Measurements from ENCODE around the gene COL5A2.

Gene COL5A2

DNA sequence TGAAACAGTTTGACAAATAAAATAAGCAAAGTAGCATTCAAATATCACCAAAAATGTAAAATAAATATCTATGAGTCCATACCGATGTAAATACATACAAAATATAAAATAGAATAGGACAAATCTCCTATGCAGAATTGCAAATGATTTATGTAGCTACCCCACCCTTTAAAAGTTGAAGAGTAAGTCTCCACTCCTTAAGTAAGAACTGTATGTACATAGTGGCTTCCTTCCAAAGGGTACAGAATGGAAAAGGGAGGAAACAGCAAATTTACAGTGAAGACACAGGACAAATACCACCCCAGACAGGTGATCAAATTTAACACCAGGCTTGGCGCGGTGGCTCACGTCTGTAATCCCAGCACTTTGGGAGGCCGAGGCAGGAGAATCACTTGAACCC, 40.8 kb downstream of the COL5A2 start:
- CTCF ChIA-PET: no interaction called here

GRCh38 chr2:189137519-189137918, 42.0 kb downstream of the COL5A2 start:
- no peak for DNase-seq (ENCODE audit: extremely low spot score)
- TF ChIP-seq LEF1 (IDR thresholded peaks at IDR 0.05; ENCODE audit: borderline replicate concordance) (no peak), BHLHE40 (IDR thresholded peaks at IDR 0.05; ENCODE audit: borderline replicate concordance) (no peak), FOXK2 (IDR thresholded peaks at IDR 0.05) (no peak), TARDBP (IDR thresholded peaks at IDR 0.05) (no peak), ARNT (IDR thresholded peaks at IDR 0.05) (no peak), FOXM1 (IDR thresholded peaks at IDR 0.05; ENCODE audit: borderline replicate concordance) (no peak), CTBP1 (IDR thresholded peaks at IDR 0.05; ENCODE audit: borderline replicate concordance) (no peak), HDGF (IDR thresholded peaks at IDR 0.05; ENCODE audit: borderline replicate concordance) (no peak), ELF4 (IDR thresholded peaks at IDR 0.05) (no peak), SP1 (IDR thresholded peaks at IDR 0.05) (no peak)
- POLR2A ChIA-PET: no interaction called here
- CTCF ChIA-PET: no interaction called here

More for the DNA sequence above, 40.8 kb downstream of the COL5A2 start:
- DNase-seq (ENCODE audit: extremely low spot score): no peak
- POLR2A ChIA-PET: no interaction called here
- TF ChIP-seq ELF4 (IDR thresholded peaks at IDR 0.05) (no peak), L3MBTL2 (conservative IDR thresholded peaks at IDR 0.05) (no peak), SUZ12 (IDR thresholded peaks at IDR 0.05) (no peak), ARNT (IDR thresholded peaks at IDR 0.05) (no peak), SP1 (IDR thresholded peaks at IDR 0.05) (no peak), NFRKB (IDR thresholded peaks at IDR 0.05) (no peak), LEF1 (IDR thresholded peaks at IDR 0.05; ENCODE audit: borderline replicate concordance) (no peak), ZNF384 (IDR thresholded peaks at IDR 0.05) (no peak), HDGF (IDR thresholded peaks at IDR 0.05; ENCODE audit: borderline replicate concordance) (no peak), CTBP1 (IDR thresholded peaks at IDR 0.05; ENCODE audit: borderline replicate concordance) (no peak), FOXA1 (IDR thresholded peaks at IDR 0.05) (no peak)
- TF ChIP-seq, protein P1, sequence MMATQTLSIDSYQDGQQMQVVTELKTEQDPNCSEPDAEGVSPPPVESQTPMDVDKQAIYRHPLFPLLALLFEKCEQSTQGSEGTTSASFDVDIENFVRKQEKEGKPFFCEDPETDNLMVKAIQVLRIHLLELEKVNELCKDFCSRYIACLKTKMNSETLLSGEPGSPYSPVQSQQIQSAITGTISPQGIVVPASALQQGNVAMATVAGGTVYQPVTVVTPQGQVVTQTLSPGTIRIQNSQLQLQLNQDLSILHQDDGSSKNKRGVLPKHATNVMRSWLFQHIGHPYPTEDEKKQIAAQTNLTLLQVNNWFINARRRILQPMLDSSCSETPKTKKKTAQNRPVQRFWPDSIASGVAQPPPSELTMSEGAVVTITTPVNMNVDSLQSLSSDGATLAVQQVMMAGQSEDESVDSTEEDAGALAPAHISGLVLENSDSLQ (IDR thresholded peaks at IDR 0.05): no peak

- no peak for DNase-seq (ENCODE audit: extremely low spot score)
- ChIA-PET CTCF (no interaction called here), POLR2A (no interaction called here)
- TF ChIP-seq ELF4 (IDR thresholded peaks at IDR 0.05) (no peak), L3MBTL2 (conservative IDR thresholded peaks at IDR 0.05) (no peak), BHLHE40 (IDR thresholded peaks at IDR 0.05; ENCODE audit: borderline replicate concordance) (no peak), FOXM1 (IDR thresholded peaks at IDR 0.05; ENCODE audit: borderline replicate concordance) (no peak), LEF1 (IDR thresholded peaks at IDR 0.05; ENCODE audit: borderline replicate concordance) (no peak), SUZ12 (IDR thresholded peaks at IDR 0.05) (no peak), FOXA1 (IDR thresholded peaks at IDR 0.05) (no peak), SP1 (IDR thresholded peaks at IDR 0.05) (no peak)
Observed at GRCh38 chr2:189134485-189134884, 45.1 kb downstream of the COL5A2 start.

- ChIA-PET POLR2A (no interaction called here), CTCF (no interaction called here)
- DNase-seq (ENCODE audit: extremely low spot score): no peak
- TF ChIP-seq BHLHE40 (IDR thresholded peaks at IDR 0.05; ENCODE audit: borderline replicate concordance): no peak
- TF ChIP-seq FOXK2 (IDR thresholded peaks at IDR 0.05): no peak
- no peak for TF ChIP-seq L3MBTL2 (conservative IDR thresholded peaks at IDR 0.05)
- TF ChIP-seq ZNF384 (IDR thresholded peaks at IDR 0.05): no peak
- TF ChIP-seq, protein P1 (IDR thresholded peaks at IDR 0.05): no peak
- TF ChIP-seq ELF4 (IDR thresholded peaks at IDR 0.05): no peak
- no peak for TF ChIP-seq HDGF (IDR thresholded peaks at IDR 0.05; ENCODE audit: borderline replicate concordance)
- no peak for TF ChIP-seq ARNT (IDR thresholded peaks at IDR 0.05)
- TF ChIP-seq FOXM1 (IDR thresholded peaks at IDR 0.05; ENCODE audit: borderline replicate concordance): no peak
- TF ChIP-seq SUZ12 (IDR thresholded peaks at IDR 0.05): no peak
- TF ChIP-seq CTBP1 (IDR thresholded peaks at IDR 0.05; ENCODE audit: borderline replicate concordance): no peak
- TF ChIP-seq FOXA1 (IDR thresholded peaks at IDR 0.05): no peak
- TF ChIP-seq NFRKB (IDR thresholded peaks at IDR 0.05): no peak
- TF ChIP-seq TARDBP (IDR thresholded peaks at IDR 0.05): no peak
- no peak for TF ChIP-seq SP1 (IDR thresholded peaks at IDR 0.05)
- no peak for TF ChIP-seq LEF1 (IDR thresholded peaks at IDR 0.05; ENCODE audit: borderline replicate concordance)
Observed at GRCh38 chr2:189131991-189132390, 47.6 kb downstream of the COL5A2 start.

GRCh38 chr2:189129971-189130370, 49.6 kb downstream of the COL5A2 start:
- ChIA-PET CTCF (no interaction called here), POLR2A (no interaction called here)
- TF ChIP-seq BHLHE40 (IDR thresholded peaks at IDR 0.05; ENCODE audit: borderline replicate concordance): no peak
- TF ChIP-seq TARDBP (IDR thresholded peaks at IDR 0.05): no peak
- no peak for TF ChIP-seq ZNF384 (IDR thresholded peaks at IDR 0.05)
- TF ChIP-seq ARNT (IDR thresholded peaks at IDR 0.05): no peak
- TF ChIP-seq SP1 (IDR thresholded peaks at IDR 0.05): no peak
- TF ChIP-seq NFRKB (IDR thresholded peaks at IDR 0.05): no peak
- TF ChIP-seq L3MBTL2 (conservative IDR thresholded peaks at IDR 0.05): no peak
- TF ChIP-seq HDGF (IDR thresholded peaks at IDR 0.05; ENCODE audit: borderline replicate concordance): no peak
- DNase-seq (ENCODE audit: extremely low spot score): no peak

- TF ChIP-seq ZNF384 (IDR thresholded peaks at IDR 0.05) (peak; percentile 34; the same call in 1 of the 2 replicates), CTBP1 (IDR thresholded peaks at IDR 0.05; ENCODE audit: borderline replicate concordance) (no peak)
- DNase-seq (ENCODE audit: extremely low spot score): no peak
- ChIA-PET POLR2A (no interaction called here), CTCF (no interaction called here)
Observed at GRCh38 chr2:189128970-189129369, 50.6 kb downstream of the COL5A2 start.

- no peak for DNase-seq (ENCODE audit: extremely low spot score)
- ChIA-PET POLR2A (no interaction called here), CTCF (no interaction called here)
- TF ChIP-seq ZNF384 (IDR thresholded peaks at IDR 0.05) (no peak), BHLHE40 (IDR thresholded peaks at IDR 0.05; ENCODE audit: borderline replicate concordance) (no peak), ARNT (IDR thresholded peaks at IDR 0.05) (no peak), ELF4 (IDR thresholded peaks at IDR 0.05) (no peak), FOXM1 (IDR thresholded peaks at IDR 0.05; ENCODE audit: borderline replicate concordance) (no peak), NFRKB (IDR thresholded peaks at IDR 0.05) (no peak), FOXK2 (IDR thresholded peaks at IDR 0.05) (no peak), L3MBTL2 (conservative IDR thresholded peaks at IDR 0.05) (no peak), FOXA1 (IDR thresholded peaks at IDR 0.05) (no peak), CTBP1 (IDR thresholded peaks at IDR 0.05; ENCODE audit: borderline replicate concordance) (no peak), TARDBP (IDR thresholded peaks at IDR 0.05) (no peak), SP1 (IDR thresholded peaks at IDR 0.05) (no peak), HDGF (IDR thresholded peaks at IDR 0.05; ENCODE audit: borderline replicate concordance) (no peak)
- TF ChIP-seq, protein P1 (IDR thresholded peaks at IDR 0.05): no peak
Observed at GRCh38 chr2:189127756-189128155, 51.8 kb downstream of the COL5A2 start.
